ENCODE measurements around the gene TAPBPL. TPM values are rescaled to one million over a fixed set of nuclear protein-coding genes. Genes with fewer than 3 reads are reported as not detected.

TAPBPL gene
- polyA plus RNA-seq, 1 donor (not counting 4 experiments of a cell fraction or from before 2014, with no cell fraction given): 4.8 TPM

DNA sequence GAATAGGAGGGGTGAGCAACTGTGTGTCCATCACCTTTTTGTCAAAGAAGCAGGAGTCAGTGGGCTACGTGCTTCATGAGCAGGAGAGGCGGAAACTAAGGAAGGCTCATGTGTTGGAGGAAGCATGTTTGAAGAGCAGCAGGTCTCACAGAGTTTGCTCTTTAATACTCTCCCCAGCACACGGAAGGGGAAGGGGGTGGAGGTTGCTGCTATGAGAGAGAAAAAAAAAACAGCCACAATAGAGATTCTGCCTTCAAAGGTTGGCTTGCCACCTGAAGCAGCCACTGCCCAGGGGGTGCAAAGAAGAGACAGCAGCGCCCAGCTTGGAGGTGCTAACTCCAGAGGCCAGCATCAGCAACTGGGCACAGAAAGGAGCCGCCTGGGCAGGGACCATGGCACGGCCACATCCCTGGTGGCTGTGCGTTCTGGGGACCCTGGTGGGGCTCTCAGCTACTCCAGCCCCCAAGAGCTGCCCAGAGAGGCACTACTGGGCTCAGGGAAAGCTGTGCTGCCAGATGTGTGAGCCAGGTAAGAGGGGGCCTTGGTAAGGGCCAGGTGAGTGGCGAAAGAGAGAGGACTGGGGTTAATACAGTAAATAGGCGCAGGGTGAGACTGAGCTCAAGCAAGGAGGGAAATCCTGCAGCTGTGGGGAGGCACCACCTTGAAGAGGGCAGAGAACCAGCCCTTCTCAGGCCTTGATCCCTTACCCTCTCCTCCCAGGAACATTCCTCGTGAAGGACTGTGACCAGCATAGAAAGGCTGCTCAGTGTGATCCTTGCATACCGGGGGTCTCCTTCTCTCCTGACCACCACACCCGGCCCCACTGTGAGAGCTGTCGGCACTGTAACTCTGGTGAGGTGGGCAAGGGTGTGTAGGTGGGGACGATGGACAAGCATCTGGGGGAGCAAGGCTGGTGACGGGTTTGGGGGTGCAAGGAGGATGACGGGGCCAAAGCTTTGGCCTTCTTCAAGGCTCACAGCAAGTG is 6.8 kb upstream of the TAPBPL start, which contains the start of gene CD27:
TSS of gene CD27 (plus strand) at position 252 of the 985 bp plus-strand sequence. CDS start at position 393, 141 bp downstream.
- H3K36me3 ChIP-seq (ENCODE audit: control insufficient read depth in 2 of 2, extremely low read depth in 1 of 2, insufficient read depth in 2 of 2, low read length in 2 of 2): no peaks in the 10 kb centered on the region
- no peaks in the 10 kb centered on the region for H3K9me3 ChIP-seq (ENCODE audit: control insufficient read depth, low read depth, low read length)
- no peak within 1 kb of the TSS for H3K27ac ChIP-seq (ENCODE audit: control insufficient read depth, insufficient read depth, low read length)
- no peaks in the 10 kb centered on the region for H3K9me1 ChIP-seq (ENCODE audit: control insufficient read depth, extremely low read depth, insufficient read depth, low read length)
- no peak for DNase-seq (ENCODE audit: low read depth, low spot score)
- no peak within 1 kb of the TSS for H3K9ac ChIP-seq (ENCODE audit: control insufficient read depth, extremely low read depth, insufficient read depth, low read length)
- dilution Hi-C loops (cut with MboI; ENCODE audit: extremely low pct_ligation_motif_present, low sequenced_read_pairs): no loop called here
- H3K4me1 ChIP-seq (ENCODE audit: control insufficient read depth, extremely low read depth, insufficient read depth, low read length): no peaks in the 10 kb centered on the region
- no peak within 1 kb of the TSS for H2AFZ ChIP-seq (ENCODE audit: control insufficient read depth, low read length)
- H4K20me1 ChIP-seq (ENCODE audit: control insufficient read depth, extremely low read depth, insufficient read depth, low read length): no peaks in the 10 kb centered on the region
- FAIRE-seq: no peak
- H3K4me2 ChIP-seq (ENCODE audit: control insufficient read depth, extremely low read depth, insufficient read depth, low read depth, low read length): no peak within 1 kb of the TSS
- no peak within 1 kb of the TSS for H3K4me3 ChIP-seq (ENCODE audit: control insufficient read depth in 2 of 3, extremely low read depth in 1 of 3, insufficient read depth in 2 of 3, low read depth in 1 of 3, low read length in 3 of 3)
- H3K79me2 ChIP-seq (ENCODE audit: control insufficient read depth, insufficient read depth, low read length): no peaks in the 10 kb centered on the region
- TF ChIP-seq, protein P1, sequence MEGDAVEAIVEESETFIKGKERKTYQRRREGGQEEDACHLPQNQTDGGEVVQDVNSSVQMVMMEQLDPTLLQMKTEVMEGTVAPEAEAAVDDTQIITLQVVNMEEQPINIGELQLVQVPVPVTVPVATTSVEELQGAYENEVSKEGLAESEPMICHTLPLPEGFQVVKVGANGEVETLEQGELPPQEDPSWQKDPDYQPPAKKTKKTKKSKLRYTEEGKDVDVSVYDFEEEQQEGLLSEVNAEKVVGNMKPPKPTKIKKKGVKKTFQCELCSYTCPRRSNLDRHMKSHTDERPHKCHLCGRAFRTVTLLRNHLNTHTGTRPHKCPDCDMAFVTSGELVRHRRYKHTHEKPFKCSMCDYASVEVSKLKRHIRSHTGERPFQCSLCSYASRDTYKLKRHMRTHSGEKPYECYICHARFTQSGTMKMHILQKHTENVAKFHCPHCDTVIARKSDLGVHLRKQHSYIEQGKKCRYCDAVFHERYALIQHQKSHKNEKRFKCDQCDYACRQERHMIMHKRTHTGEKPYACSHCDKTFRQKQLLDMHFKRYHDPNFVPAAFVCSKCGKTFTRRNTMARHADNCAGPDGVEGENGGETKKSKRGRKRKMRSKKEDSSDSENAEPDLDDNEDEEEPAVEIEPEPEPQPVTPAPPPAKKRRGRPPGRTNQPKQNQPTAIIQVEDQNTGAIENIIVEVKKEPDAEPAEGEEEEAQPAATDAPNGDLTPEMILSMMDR (optimal IDR thresholded peaks at IDR 0.05 in 1 of 3, IDR thresholded peaks at IDR 0.05 in 1 of 3, conservative IDR thresholded peaks at IDR 0.05 in 1 of 3; ENCODE audit: extremely low read depth in 1 of 3, insufficient read depth in 2 of 3, low read length in 3 of 3): no peak
- TF ChIP-seq EZH2 (IDR thresholded peaks at IDR 0.05; ENCODE audit: low read length): no peak
- H3K27me3 ChIP-seq (ENCODE audit: control insufficient read depth, extremely low read depth, insufficient read depth, low read length): no peaks in the 10 kb centered on the region

DNA sequence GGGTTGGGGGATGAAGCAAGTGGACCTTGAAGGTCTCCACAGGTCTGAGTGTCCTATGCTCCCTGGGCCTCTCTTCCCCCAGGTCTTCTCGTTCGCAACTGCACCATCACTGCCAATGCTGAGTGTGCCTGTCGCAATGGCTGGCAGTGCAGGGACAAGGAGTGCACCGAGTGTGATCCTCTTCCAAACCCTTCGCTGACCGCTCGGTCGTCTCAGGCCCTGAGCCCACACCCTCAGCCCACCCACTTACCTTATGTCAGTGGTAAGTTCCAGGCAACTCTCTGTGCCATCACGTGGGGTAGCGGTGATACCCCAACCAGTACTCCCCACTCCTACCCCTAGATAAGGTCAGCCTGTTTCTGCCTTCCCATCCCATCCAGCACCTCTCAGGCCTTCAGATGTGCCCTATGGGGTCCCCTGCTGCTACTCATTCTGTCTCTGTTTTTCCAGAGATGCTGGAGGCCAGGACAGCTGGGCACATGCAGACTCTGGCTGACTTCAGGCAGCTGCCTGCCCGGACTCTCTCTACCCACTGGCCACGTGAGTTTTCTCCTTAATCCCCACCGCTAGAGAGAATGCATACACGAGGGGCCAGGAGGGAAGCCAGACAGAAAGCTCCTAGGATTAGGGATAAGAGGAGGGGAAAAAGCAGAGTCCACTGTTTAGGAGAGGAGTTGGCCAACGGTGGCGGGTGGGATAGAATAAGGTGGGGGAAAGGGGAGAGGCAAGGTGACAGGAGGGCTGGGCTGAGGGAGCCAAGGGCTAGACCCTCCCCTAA is 1.6 kb upstream of the TAPBPL start:
- H3K4me1 ChIP-seq (ENCODE audit: control insufficient read depth, extremely low read depth, insufficient read depth, low read length): peaks cover 20% of the 10 kb centered on the region
- peaks cover 0 to 2% of the 10 kb centered on the region in 2 experiments for H3K36me3 ChIP-seq (ENCODE audit: control insufficient read depth in 2 of 2, extremely low read depth in 1 of 2, insufficient read depth in 2 of 2, low read length in 2 of 2)
- H3K9me1 ChIP-seq (ENCODE audit: control insufficient read depth, extremely low read depth, insufficient read depth, low read length): no peaks in the 10 kb centered on the region
- no peak for FAIRE-seq
- H3K9ac ChIP-seq (ENCODE audit: control insufficient read depth, extremely low read depth, insufficient read depth, low read length): no peak overlapping the region
- peak overlapping the region; percentile 95 for H3K4me2 ChIP-seq (ENCODE audit: control insufficient read depth, extremely low read depth, insufficient read depth, low read depth, low read length)
- no peaks in the 10 kb centered on the region for H3K79me2 ChIP-seq (ENCODE audit: control insufficient read depth, insufficient read depth, low read length)
- dilution Hi-C loops (cut with MboI; ENCODE audit: extremely low pct_ligation_motif_present, low sequenced_read_pairs): no loop called here
- no peak overlapping the region for H3K27ac ChIP-seq (ENCODE audit: control insufficient read depth, insufficient read depth, low read length)
- H4K20me1 ChIP-seq (ENCODE audit: control insufficient read depth, extremely low read depth, insufficient read depth, low read length): no peaks in the 10 kb centered on the region
- no peaks in the 10 kb centered on the region for H3K9me3 ChIP-seq (ENCODE audit: control insufficient read depth, low read depth, low read length)
- no peak overlapping the region for H3K4me3 ChIP-seq (ENCODE audit: control insufficient read depth in 2 of 3, extremely low read depth in 1 of 3, insufficient read depth in 2 of 3, low read depth in 1 of 3, low read length in 3 of 3)
- no peak for DNase-seq (ENCODE audit: low read depth, low spot score)
- H3K27me3 ChIP-seq (ENCODE audit: control insufficient read depth, extremely low read depth, insufficient read depth, low read length): no peaks in the 10 kb centered on the region
- peak overlapping the region; percentile 97 for H2AFZ ChIP-seq (ENCODE audit: control insufficient read depth, low read length)
- TF ChIP-seq, protein P1 (optimal IDR thresholded peaks at IDR 0.05 in 1 of 3, IDR thresholded peaks at IDR 0.05 in 1 of 3, conservative IDR thresholded peaks at IDR 0.05 in 1 of 3; ENCODE audit: extremely low read depth in 1 of 3, insufficient read depth in 2 of 3, low read length in 3 of 3): no peak
- TF ChIP-seq EZH2 (IDR thresholded peaks at IDR 0.05; ENCODE audit: low read length): no peak
